Measurements from ENCODE around the gene TMEM175. TPM values are rescaled to one million over a fixed set of nuclear protein-coding genes. Genes with fewer than 3 reads are reported as not detected.

TMEM175 gene
- total RNA-seq, 1 donor from 2014 or later, result 12.7 TPM

DNA sequence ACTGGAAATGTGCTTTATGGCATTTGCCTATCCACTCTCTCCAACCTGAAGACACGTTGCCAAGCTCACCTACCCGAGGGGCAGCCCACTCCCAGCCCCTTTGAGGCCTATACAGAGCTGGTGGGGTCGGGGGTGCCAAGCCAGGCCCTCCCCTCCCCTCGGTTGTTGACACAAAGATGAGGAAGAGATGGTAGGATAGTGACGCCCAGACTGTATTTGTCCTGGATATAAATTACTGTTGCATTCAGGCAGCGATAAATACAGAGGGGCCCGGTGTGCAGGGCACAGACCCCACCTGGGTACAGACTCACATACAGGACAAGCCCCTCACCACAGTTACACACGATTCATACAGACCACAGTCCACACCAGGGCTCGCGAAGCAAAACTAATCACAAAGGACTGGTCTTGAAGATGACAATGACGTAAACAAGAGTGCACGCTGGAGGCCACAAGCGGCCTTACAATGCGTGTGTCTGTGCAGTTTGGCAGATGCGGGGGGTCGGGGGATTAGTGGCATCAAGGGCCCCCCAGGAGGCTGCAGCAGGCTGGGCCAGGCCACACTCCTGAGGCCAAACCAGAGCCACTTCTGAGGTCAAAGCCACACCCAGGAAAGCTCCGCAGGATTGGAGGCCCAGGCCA lies 26.6 kb downstream of the TMEM175 start:
- H3K9me3 Mint-ChIP-seq, result no peaks in the 10 kb centered on the region
- H3K4me3 Mint-ChIP-seq, result no peak overlapping the region
- no peaks in the 10 kb centered on the region for H3K27me3 Mint-ChIP-seq
- no peaks in the 10 kb centered on the region for H3K4me1 Mint-ChIP-seq
- H3K27ac Mint-ChIP-seq, result no peak overlapping the region
- DNase-seq, result no peak
- intact Hi-C loops (cut with micrococcal nuclease), result no loop called here
- H3K36me3 Mint-ChIP-seq (ENCODE audit: low read depth), result peaks cover 7% of the 10 kb centered on the region

- no peak overlapping the region for H3K4me3 Mint-ChIP-seq
- peaks cover 7% of the 10 kb centered on the region for H3K36me3 Mint-ChIP-seq (ENCODE audit: low read depth)
- H3K27ac Mint-ChIP-seq, result no peak overlapping the region
- H3K9me3 Mint-ChIP-seq, result no peaks in the 10 kb centered on the region
- intact Hi-C loops (cut with micrococcal nuclease), result no loop called here
- DNase-seq, result no peak
- no peaks in the 10 kb centered on the region for H3K4me1 Mint-ChIP-seq
- H3K27me3 Mint-ChIP-seq, result no peaks in the 10 kb centered on the region
These were observed 27.3 kb downstream of the TMEM175 start for GRCh38 chr4:959338-960139.

DNA sequence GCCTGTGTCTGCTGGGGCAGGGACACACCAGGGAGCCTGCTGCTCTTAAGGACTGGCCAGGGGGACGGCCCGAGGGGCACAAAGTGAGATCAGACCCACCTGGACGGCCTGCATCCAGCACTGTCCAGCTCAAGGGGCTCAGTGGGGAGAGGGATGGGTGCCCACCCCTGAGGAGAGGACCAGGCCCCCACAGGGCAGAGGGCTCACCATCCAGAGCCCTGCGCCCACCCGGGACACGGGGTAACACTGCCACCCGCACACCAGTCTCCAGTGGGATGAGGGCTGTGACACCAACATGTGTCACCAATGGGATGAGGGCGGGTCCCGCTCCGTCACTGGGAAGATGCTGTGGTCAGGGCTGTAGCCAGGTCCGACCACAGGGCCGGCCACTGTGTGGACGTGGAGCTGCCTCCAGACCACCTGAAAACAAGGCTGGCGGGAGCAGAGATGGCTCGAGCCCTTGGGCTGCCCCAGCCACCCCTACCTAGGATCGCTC lies 27.9 kb downstream of the TMEM175 start:
- Mint-ChIP-seq H3K9me3 (no peaks in the 10 kb centered on the region), H3K27ac (no peak overlapping the region), H3K4me1 (no peaks in the 10 kb centered on the region), H3K4me3 (no peak overlapping the region), H3K27me3 (no peaks in the 10 kb centered on the region), H3K36me3 (ENCODE audit: low read depth) (peaks cover 7% of the 10 kb centered on the region)
- intact Hi-C loops (cut with micrococcal nuclease), result no loop called here
- no peak for DNase-seq

DNA sequence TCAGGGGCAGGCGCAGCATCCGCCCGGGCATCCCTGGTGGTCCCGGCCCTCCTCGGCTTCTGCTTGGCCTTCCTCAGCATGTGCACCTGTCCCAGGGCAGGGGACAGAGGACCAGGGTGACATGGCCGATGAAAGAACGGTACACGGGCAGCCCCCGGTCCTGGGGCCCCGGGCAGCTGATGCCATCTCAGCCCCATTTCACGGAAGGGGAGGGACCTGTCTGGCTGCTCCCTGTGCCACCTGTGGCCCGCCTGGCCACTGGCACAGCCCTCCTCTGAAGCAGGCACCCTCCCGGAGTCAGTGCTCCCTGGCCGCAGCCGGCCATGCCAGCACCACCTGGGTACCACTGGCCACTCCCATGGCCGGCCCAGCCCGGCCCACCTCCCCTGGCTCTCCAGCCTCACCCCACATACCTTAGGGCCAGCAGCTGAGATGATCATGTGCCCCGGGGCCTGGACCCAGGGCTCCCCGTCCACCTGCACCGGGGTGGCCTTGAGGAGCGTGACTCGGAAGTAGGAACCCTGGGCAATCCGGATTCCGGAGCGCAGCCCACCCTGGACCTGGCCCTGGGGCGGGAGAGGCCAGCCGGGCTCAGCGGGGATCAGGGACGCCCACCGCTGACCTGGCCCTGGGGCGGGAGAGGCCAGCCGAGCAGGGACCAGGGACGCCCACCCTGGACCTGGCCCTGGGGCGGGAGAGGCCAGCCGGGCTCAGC lies 28.5 kb downstream of the TMEM175 start:
- Mint-ChIP-seq H3K4me1 (no peaks in the 10 kb centered on the region), H3K4me3 (no peak overlapping the region), H3K27ac (no peak overlapping the region), H3K36me3 (ENCODE audit: low read depth) (peaks cover 7% of the 10 kb centered on the region), H3K27me3 (no peaks in the 10 kb centered on the region), H3K9me3 (no peaks in the 10 kb centered on the region)
- intact Hi-C loops (cut with micrococcal nuclease), result no loop called here
- no peak for DNase-seq

DNA sequence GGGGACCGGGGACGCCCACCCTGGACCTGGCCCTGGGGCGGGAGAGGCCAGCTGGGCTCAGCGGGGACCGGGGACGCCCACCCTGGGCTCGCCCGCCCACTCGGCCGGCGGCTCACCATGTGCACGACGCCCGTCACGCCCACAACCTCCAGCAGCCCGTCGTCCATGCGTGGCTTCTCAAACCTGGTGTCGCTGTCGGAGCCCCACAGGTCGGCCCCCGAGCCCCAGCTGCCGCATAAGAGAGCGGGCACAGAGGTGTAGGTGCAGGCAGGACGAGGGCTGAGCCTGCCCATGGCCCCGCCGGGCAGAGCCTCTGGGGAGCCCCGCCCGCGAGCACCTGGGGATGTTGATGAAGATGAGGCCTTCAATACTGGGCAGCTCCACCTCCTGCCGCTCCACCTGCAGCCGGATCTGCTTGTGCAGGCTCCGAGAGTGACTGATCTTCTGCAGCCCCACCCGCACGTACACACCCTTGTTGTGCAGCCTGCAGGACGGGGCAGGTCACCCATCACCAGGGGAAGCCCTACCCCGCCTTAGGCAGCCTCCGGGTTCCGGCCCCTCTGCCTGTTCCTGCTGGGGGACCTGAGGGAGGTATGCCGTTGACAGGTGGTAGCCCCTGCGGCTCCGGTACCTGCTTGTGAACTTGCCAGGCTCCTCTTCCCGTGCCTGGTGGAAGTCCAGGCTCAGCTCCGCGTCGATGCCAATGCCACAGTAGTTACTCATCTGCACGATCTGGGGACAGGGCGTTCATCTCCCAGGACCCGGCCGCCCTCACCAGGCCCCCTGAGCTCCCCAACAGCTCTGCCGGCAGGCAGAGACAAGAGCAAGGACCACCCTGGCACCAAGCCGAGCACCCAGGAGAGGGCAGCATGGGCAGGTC lies 29.3 kb downstream of the TMEM175 start:
- no peak overlapping the region for H3K27ac Mint-ChIP-seq
- no peaks in the 10 kb centered on the region for H3K27me3 Mint-ChIP-seq
- H3K4me3 Mint-ChIP-seq, result no peak overlapping the region
- intact Hi-C loops (cut with micrococcal nuclease), result no loop called here
- H3K9me3 Mint-ChIP-seq, result no peaks in the 10 kb centered on the region
- H3K36me3 Mint-ChIP-seq (ENCODE audit: low read depth), result peaks cover 9% of the 10 kb centered on the region
- DNase-seq, result no peak
- H3K4me1 Mint-ChIP-seq, result no peaks in the 10 kb centered on the region

- Mint-ChIP-seq H3K4me3 (no peak overlapping the region), H3K36me3 (ENCODE audit: low read depth) (peaks cover 9% of the 10 kb centered on the region), H3K27me3 (no peaks in the 10 kb centered on the region), H3K9me3 (no peaks in the 10 kb centered on the region), H3K4me1 (no peaks in the 10 kb centered on the region), H3K27ac (no peak overlapping the region)
- intact Hi-C loops (cut with micrococcal nuclease), result no loop called here
- DNase-seq, result no peak
These were observed 30.3 kb downstream of the TMEM175 start for GRCh38 chr4:962231-963208.

GRCh38 chr4:963276-964225 lies 31.3 kb downstream of the TMEM175 start:
- H3K27ac Mint-ChIP-seq, result no peak overlapping the region
- H3K9me3 Mint-ChIP-seq, result no peaks in the 10 kb centered on the region
- intact Hi-C loops (cut with micrococcal nuclease), result no loop called here
- H3K4me1 Mint-ChIP-seq, result no peaks in the 10 kb centered on the region
- no peaks in the 10 kb centered on the region for H3K27me3 Mint-ChIP-seq
- no peak for DNase-seq
- no peak overlapping the region for H3K4me3 Mint-ChIP-seq
- H3K36me3 Mint-ChIP-seq (ENCODE audit: low read depth), result peaks cover 8% of the 10 kb centered on the region

GRCh38 chr4:964346-965025 lies 32.2 kb downstream of the TMEM175 start:
- intact Hi-C loops (cut with micrococcal nuclease), result no loop called here
- H3K27ac Mint-ChIP-seq, result no peak overlapping the region
- no peaks in the 10 kb centered on the region for H3K9me3 Mint-ChIP-seq
- no peak for DNase-seq
- no peaks in the 10 kb centered on the region for H3K4me1 Mint-ChIP-seq
- H3K36me3 Mint-ChIP-seq (ENCODE audit: low read depth), result peaks cover 7% of the 10 kb centered on the region
- no peak overlapping the region for H3K4me3 Mint-ChIP-seq
- H3K27me3 Mint-ChIP-seq, result no peaks in the 10 kb centered on the region

DNA sequence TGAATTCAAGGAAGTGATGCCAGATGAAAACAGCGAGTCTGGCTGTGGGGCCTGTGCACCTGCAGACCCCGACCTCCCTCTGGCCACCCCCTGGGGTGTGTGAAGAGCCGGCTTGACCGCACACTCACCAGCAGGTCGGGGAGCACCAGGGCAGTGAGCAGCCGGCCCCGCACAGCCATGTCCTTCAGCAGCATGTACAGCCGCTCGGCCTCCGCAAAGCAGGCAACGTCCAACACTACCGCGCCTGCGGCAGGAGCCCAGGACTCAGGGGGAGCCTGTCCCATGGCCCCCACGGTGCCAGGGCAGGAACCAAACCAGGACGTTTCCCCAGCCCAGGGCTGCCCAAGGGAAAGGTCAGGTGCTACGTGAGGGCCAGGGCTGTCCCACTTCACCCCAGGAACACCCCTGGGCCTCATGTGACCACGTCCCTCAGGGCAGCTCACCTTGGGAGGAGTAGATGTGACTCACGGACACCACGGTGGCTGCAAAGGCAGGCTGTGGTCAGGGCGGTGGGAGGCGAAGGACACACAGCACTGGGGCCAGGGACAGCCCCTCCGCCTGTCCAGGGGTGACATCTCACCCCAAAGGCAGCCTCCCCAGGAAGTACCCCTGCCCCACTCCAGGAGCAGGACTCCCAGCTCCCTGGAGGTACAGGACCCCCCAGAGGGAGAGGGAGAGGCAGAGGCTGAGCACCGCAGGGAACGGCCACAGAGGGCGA lies 32.9 kb downstream of the TMEM175 start:
- DNase-seq, result no peak
- no peaks in the 10 kb centered on the region for H3K27me3 Mint-ChIP-seq
- H3K4me1 Mint-ChIP-seq, result no peaks in the 10 kb centered on the region
- intact Hi-C loops (cut with micrococcal nuclease), result no loop called here
- H3K36me3 Mint-ChIP-seq (ENCODE audit: low read depth), result peaks cover 5% of the 10 kb centered on the region
- no peak overlapping the region for H3K4me3 Mint-ChIP-seq
- H3K27ac Mint-ChIP-seq, result no peak overlapping the region
- no peaks in the 10 kb centered on the region for H3K9me3 Mint-ChIP-seq

DNA sequence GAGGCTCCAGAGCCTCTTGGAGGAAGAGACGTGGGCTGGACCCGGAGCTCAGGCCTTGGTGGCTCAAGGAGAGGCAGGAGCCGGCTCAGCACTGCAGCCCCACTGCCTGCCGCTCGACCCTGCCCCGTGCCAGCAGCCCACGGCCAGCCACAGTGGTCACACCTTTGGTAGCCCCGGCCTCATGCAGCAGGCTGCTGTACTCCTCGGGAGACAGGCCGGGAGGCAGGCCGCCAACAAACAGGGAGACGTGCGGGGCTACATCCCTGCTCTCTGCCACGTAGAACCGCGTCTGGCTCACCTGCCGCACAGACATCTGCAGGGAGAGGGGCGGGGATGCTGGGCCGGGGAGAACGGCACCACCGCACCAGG lies 33.5 kb downstream of the TMEM175 start:
- Mint-ChIP-seq H3K4me3 (no peak overlapping the region), H3K27me3 (no peaks in the 10 kb centered on the region), H3K27ac (no peak overlapping the region), H3K9me3 (no peaks in the 10 kb centered on the region), H3K36me3 (ENCODE audit: low read depth) (peaks cover 5% of the 10 kb centered on the region), H3K4me1 (no peaks in the 10 kb centered on the region)
- DNase-seq, result no peak
- intact Hi-C loops (cut with micrococcal nuclease), result no loop called here
